HG02642 (cell line): ENCODE data around the gene NDUFV3.
A peak's percentile ranks its signal among the peaks of the same experiment; 100 is the strongest.
"Not testable (repeated sequence)": the region's sequence is repeated elsewhere in the genome, so short reads cannot be mapped to it uniquely, and the experiment has no call there.

Source experiments
- ATAC-seq: cut with Tn5 transposase; IDR thresholded peaks from one replicate; pipeline ENCODE4 v1.9.1; 2021; ENCODE audit warnings: mild to moderate bottlenecking; ENCODE audit not compliant: unreplicated experiment, poor library complexity

NDUFV3 gene

GRCh38 chr21:42855171-42855936 lies 37.8 kb upstream of the NDUFV3 start:
- no peak for ATAC-seq

- no peak for ATAC-seq
Measured at GRCh38 chr21:42855937-42856335, 37.2 kb upstream of the NDUFV3 start.

GRCh38 chr21:42857216-42857615 lies 35.9 kb upstream of the NDUFV3 start:
- no peak for ATAC-seq

GRCh38 chr21:42858185-42858847 lies 34.8 kb upstream of the NDUFV3 start:
- no peak for ATAC-seq

GRCh38 chr21:42858957-42859890 lies 33.9 kb upstream of the NDUFV3 start:
- no peak for ATAC-seq

- ATAC-seq, result no peak
Measured at GRCh38 chr21:42859891-42860230, 33.2 kb upstream of the NDUFV3 start.

- ATAC-seq, result no peak
Measured at GRCh38 chr21:42860345-42860744, 32.8 kb upstream of the NDUFV3 start.

GRCh38 chr21:42861311-42861847 lies 31.7 kb upstream of the NDUFV3 start:
- ATAC-seq, result no peak

GRCh38 chr21:42861848-42862400 lies 31.2 kb upstream of the NDUFV3 start:
- no peak for ATAC-seq

- ATAC-seq, result no peak
Measured at GRCh38 chr21:42862774-42863503, 30.2 kb upstream of the NDUFV3 start.

- ATAC-seq, result no peak
Measured at GRCh38 chr21:42863504-42863870, 29.6 kb upstream of the NDUFV3 start.

- no peak for ATAC-seq
Measured at GRCh38 chr21:42864286-42864685, 28.8 kb upstream of the NDUFV3 start.

- no peak for ATAC-seq
Measured at GRCh38 chr21:42864815-42865775, 28.0 kb upstream of the NDUFV3 start.

- ATAC-seq, result no peak
Measured at GRCh38 chr21:42865776-42866160, 27.3 kb upstream of the NDUFV3 start.

GRCh38 chr21:42868196-42868595 lies 24.9 kb upstream of the NDUFV3 start:
- ATAC-seq, result no peak

- no peak for ATAC-seq
Measured at GRCh38 chr21:42873096-42873495, 20.0 kb upstream of the NDUFV3 start.

- ATAC-seq, result not testable (repeated sequence)
Measured at GRCh38 chr21:42875811-42876210, 17.3 kb upstream of the NDUFV3 start.

- ATAC-seq, result peak; percentile 24
Measured at GRCh38 chr21:42878678-42878992, 14.5 kb upstream of the NDUFV3 start.
